ENCODE measurements around the gene KRTAP10-9. TPM values are rescaled to one million over a fixed set of nuclear protein-coding genes. Genes with fewer than 3 reads are reported as not detected.
"Not testable (repeated sequence)": the region's sequence is repeated elsewhere in the genome, so short reads cannot be mapped to it uniquely, and the experiment has no call there.

Gene KRTAP10-9
- total RNA-seq, 2 experiments from 2014 or later, result not detected

GRCh38 chr21:44596068-44596725 is 30.7 kb upstream of the KRTAP10-9 start:
- H3K4me3 ChIP-seq (ENCODE audit: low read length), result no peak overlapping the region
- Mint-ChIP-seq H3K4me1 (ENCODE audit: low read depth) (no peaks in the 10 kb centered on the region), H3K27ac (no peak overlapping the region), H3K36me3 (ENCODE audit: low read depth) (no peaks in the 10 kb centered on the region), H3K9me3 (no peaks in the 10 kb centered on the region), H3K4me3 (no peak overlapping the region), H3K27me3 (no peaks in the 10 kb centered on the region)
- H3K27me3 ChIP-seq (ENCODE audit: control insufficient read depth in 1 of 2, insufficient read depth in 2 of 2, low read length in 2 of 2), result no peaks in the 10 kb centered on the region
- H3K36me3 ChIP-seq (ENCODE audit: insufficient read depth, low read length), result no peaks in the 10 kb centered on the region
- intact Hi-C loops (cut with DNase I, micrococcal nuclease), result no loop called here
- ChIA-PET POLR2A (interaction anchor here (0.8 kb wide), 1 partner anchor 25 kb away, joined by 3 read pairs; no protein-coding TSS in a partner anchor), CTCF (no interaction called here)
- ATAC-seq (ENCODE audit: poor library complexity), result no peak
- H3K9me3 ChIP-seq (ENCODE audit: control insufficient read depth in 1 of 2, insufficient read depth in 1 of 2, low read length in 2 of 2), result peaks cover 9 to 10% of the 10 kb centered on the region in 2 experiments
- H3K27ac ChIP-seq (ENCODE audit: low read depth in 1 of 2, low read length in 2 of 2), result no peak overlapping the region
- DNase-seq, result no peak
- TF ChIP-seq CTCF (IDR thresholded peaks at IDR 0.05), result no peak
- H3K4me1 ChIP-seq (ENCODE audit: insufficient read depth, low read length), result no peaks in the 10 kb centered on the region

- intact Hi-C loops (cut with DNase I, micrococcal nuclease), result no loop called here
- Histone ChIP-seq H3K27me3 (ENCODE audit: control insufficient read depth in 1 of 2, insufficient read depth in 2 of 2, low read length in 2 of 2) (no peaks in the 10 kb centered on the region), H3K36me3 (ENCODE audit: insufficient read depth, low read length) (no peaks in the 10 kb centered on the region), H3K9me3 (ENCODE audit: control insufficient read depth in 1 of 2, insufficient read depth in 1 of 2, low read length in 2 of 2) (peaks cover 9 to 10% of the 10 kb centered on the region in 2 experiments), H3K4me3 (ENCODE audit: low read length) (no peak overlapping the region), H3K27ac (ENCODE audit: low read depth in 1 of 2, low read length in 2 of 2) (no peak overlapping the region), H3K4me1 (ENCODE audit: insufficient read depth, low read length) (peaks cover 2% of the 10 kb centered on the region)
- CTCF ChIA-PET, result no interaction called here
- Mint-ChIP-seq H3K27ac (no peak overlapping the region), H3K27me3 (no peaks in the 10 kb centered on the region), H3K4me3 (no peak overlapping the region), H3K36me3 (ENCODE audit: low read depth) (no peaks in the 10 kb centered on the region), H3K9me3 (no peaks in the 10 kb centered on the region), H3K4me1 (ENCODE audit: low read depth) (no peaks in the 10 kb centered on the region)
- POLR2A ChIA-PET, result no interaction called here
- TF ChIP-seq CTCF (IDR thresholded peaks at IDR 0.05), result no peak
- ATAC-seq (ENCODE audit: poor library complexity) (no peak), DNase-seq (no peak)
Observed at GRCh38 chr21:44598061-44598460, 28.8 kb upstream of the KRTAP10-9 start.

- Mint-ChIP-seq H3K9me3 (no peaks in the 10 kb centered on the region), H3K27ac (no peak overlapping the region), H3K36me3 (ENCODE audit: low read depth) (no peaks in the 10 kb centered on the region), H3K4me3 (no peak overlapping the region), H3K4me1 (ENCODE audit: low read depth) (no peaks in the 10 kb centered on the region), H3K27me3 (no peaks in the 10 kb centered on the region)
- peaks cover 2% of the 10 kb centered on the region for H3K4me1 ChIP-seq (ENCODE audit: insufficient read depth, low read length)
- H3K27ac ChIP-seq (ENCODE audit: low read depth in 1 of 2, low read length in 2 of 2), result no peak overlapping the region
- no peaks in the 10 kb centered on the region for H3K27me3 ChIP-seq (ENCODE audit: control insufficient read depth in 1 of 2, insufficient read depth in 2 of 2, low read length in 2 of 2)
- intact Hi-C loops (cut with DNase I, micrococcal nuclease), result no loop called here
- no peaks in the 10 kb centered on the region for H3K36me3 ChIP-seq (ENCODE audit: insufficient read depth, low read length)
- no peak for TF ChIP-seq CTCF (IDR thresholded peaks at IDR 0.05)
- ATAC-seq (ENCODE audit: poor library complexity), result no peak
- H3K9me3 ChIP-seq (ENCODE audit: control insufficient read depth in 1 of 2, insufficient read depth in 1 of 2, low read length in 2 of 2), result peaks cover 10 to 14% of the 10 kb centered on the region in 2 experiments
- CTCF ChIA-PET, result interaction anchor here (0.7 kb wide), 1 partner anchor 58 kb away, joined by 3 read pairs; the partner anchor contains the start of gene KRTAP12-3
- no peak for DNase-seq
- H3K4me3 ChIP-seq (ENCODE audit: low read length), result no peak overlapping the region
- POLR2A ChIA-PET, result no interaction called here
Observed at GRCh38 chr21:44599264-44600029, 27.4 kb upstream of the KRTAP10-9 start.

GRCh38 chr21:44600118-44600978 is 26.5 kb upstream of the KRTAP10-9 start, which contains the start of gene KRTAP10-7:
Gene KRTAP10-7, plus strand, starts transcription at chr21:44600597. Its CDS starts 25 bp downstream, at chr21:44600622.
- H3K27ac Mint-ChIP-seq; CTCF ChIA-PET; POLR2A ChIA-PET; intact Hi-C loops (cut with DNase I, micrococcal nuclease); H3K4me1 ChIP-seq (ENCODE audit: insufficient read depth, low read length); DNase-seq; H3K9me3 Mint-ChIP-seq; H3K36me3 ChIP-seq (ENCODE audit: insufficient read depth, low read length); ATAC-seq (ENCODE audit: poor library complexity); H3K4me3 Mint-ChIP-seq; H3K27me3 Mint-ChIP-seq; H3K27me3 ChIP-seq (ENCODE audit: control insufficient read depth in 1 of 2, insufficient read depth in 2 of 2, low read length in 2 of 2); H3K4me1 Mint-ChIP-seq (ENCODE audit: low read depth); H3K27ac ChIP-seq (ENCODE audit: low read depth in 1 of 2, low read length in 2 of 2); H3K36me3 Mint-ChIP-seq (ENCODE audit: low read depth); H3K4me3 ChIP-seq (ENCODE audit: low read length): not testable (repeated sequence)
- H3K9me3 ChIP-seq (ENCODE audit: control insufficient read depth in 1 of 2, insufficient read depth in 1 of 2, low read length in 2 of 2), result peaks cover 10 to 14% of the 10 kb centered on the region in 2 experiments
